Subcutaneous abdominal adipose tissue (tissue), 5 donors: ENCODE data around the gene PGAP2.

Experiments
- H3K27ac ChIP-seq: one replicate; pipeline ENCODE4 v1.7.0; 2013; ENCODE audit warnings: low read depth, mild to moderate bottlenecking, inconsistent platforms, low read length, moderate library complexity
- H3K27me3 ChIP-seq, 5 donors: one replicate each; pipeline ENCODE4 v1.7.0; 2013; ENCODE audit warnings: low read length in 5 of 5, inconsistent platforms in 1 of 5; ENCODE audit not compliant: control insufficient read depth in 5 of 5, insufficient read depth in 4 of 5
- H3K36me3 ChIP-seq, 5 donors: one replicate each; pipeline ENCODE4 v1.7.0; 2013; ENCODE audit warnings: low read length in 5 of 5; ENCODE audit not compliant: control insufficient read depth in 5 of 5, insufficient read depth in 5 of 5
- H3K4me1 ChIP-seq, 5 donors: one replicate each; pipeline ENCODE4 v1.7.0; 2013; ENCODE audit warnings: low read length in 5 of 5, mild to moderate bottlenecking in 3 of 5, moderate library complexity in 1 of 5; ENCODE audit not compliant: control insufficient read depth in 5 of 5, insufficient read depth in 5 of 5
- H3K4me3 ChIP-seq, 5 donors: one replicate each; pipeline ENCODE4 v1.7.0; 2013; ENCODE audit warnings: low read length in 5 of 5, low read depth in 1 of 5
- H3K9ac ChIP-seq, 5 donors: one replicate each; pipeline ENCODE4 v1.7.0; 2013; ENCODE audit warnings: low read length in 5 of 5, mild to moderate bottlenecking in 4 of 5, moderate library complexity in 3 of 5
- H3K9me3 ChIP-seq, 5 donors: one replicate each; pipeline ENCODE4 v1.7.0; 2013; ENCODE audit warnings: low read length in 5 of 5; ENCODE audit not compliant: control insufficient read depth in 5 of 5
- donor health status: healthy.
- donor health status: healthy.
- donor health status: healthy.
- donor health status: healthy.
- donor health status: healthy.

The PGAP2 gene

GRCh38 chr11:3817181-3817800, 8.9 kb downstream of the PGAP2 start:
- Histone ChIP-seq H3K36me3 (peaks cover 0 to 3% (median 0%) of the 10 kb centered on the region in 5 donors), H3K9me3 (no peaks in the 10 kb centered on the region), H3K4me1 (no peaks in the 10 kb centered on the region), H3K27ac (no peak overlapping the region), H3K4me3 (no peak overlapping the region), H3K27me3 (no peaks in the 10 kb centered on the region), H3K9ac (no peak overlapping the region)

- Histone ChIP-seq H3K9ac (no peak overlapping the region), H3K4me3 (no peak overlapping the region), H3K27ac (no peak overlapping the region), H3K36me3 (peaks cover 0 to 8% (median 5%) of the 10 kb centered on the region in 5 donors), H3K4me1 (no peaks in the 10 kb centered on the region), H3K9me3 (no peaks in the 10 kb centered on the region), H3K27me3 (no peaks in the 10 kb centered on the region)
Measured at GRCh38 chr11:3820971-3821370, 12.6 kb downstream of the PGAP2 start.

GRCh38 chr11:3822312-3822711, 14.0 kb downstream of the PGAP2 start:
- Histone ChIP-seq H3K4me1 (no peaks in the 10 kb centered on the region), H3K27ac (no peak overlapping the region), H3K36me3 (peaks cover 0 to 21% (median 16%) of the 10 kb centered on the region in 5 donors), H3K9me3 (no peaks in the 10 kb centered on the region), H3K9ac (no peak overlapping the region), H3K4me3 (no peak overlapping the region), H3K27me3 (no peaks in the 10 kb centered on the region)

GRCh38 chr11:3823303-3823702, 14.9 kb downstream of the PGAP2 start:
- no peak overlapping the region for H3K27ac ChIP-seq
- no peak overlapping the region for H3K9ac ChIP-seq
- no peaks in the 10 kb centered on the region for H3K4me1 ChIP-seq
- H3K4me3 ChIP-seq = no peak overlapping the region
- peaks cover 0 to 31% (median 24%) of the 10 kb centered on the region in 5 donors for H3K36me3 ChIP-seq
- H3K9me3 ChIP-seq = no peaks in the 10 kb centered on the region
- H3K27me3 ChIP-seq = no peaks in the 10 kb centered on the region

GRCh38 chr11:3823762-3824506, 15.6 kb downstream of the PGAP2 start:
- Histone ChIP-seq H3K27me3 (no peaks in the 10 kb centered on the region), H3K4me3 (no peak overlapping the region), H3K9me3 (no peaks in the 10 kb centered on the region), H3K36me3 (peaks cover 0 to 29% (median 24%) of the 10 kb centered on the region in 5 donors), H3K9ac (no peak overlapping the region), H3K27ac (no peak overlapping the region), H3K4me1 (no peaks in the 10 kb centered on the region)

GRCh38 chr11:3824714-3825472, 16.5 kb downstream of the PGAP2 start:
- H3K4me3 ChIP-seq = no peak overlapping the region
- H3K36me3 ChIP-seq = peaks cover 0 to 35% (median 25%) of the 10 kb centered on the region in 5 donors
- H3K27ac ChIP-seq = no peak overlapping the region
- H3K9me3 ChIP-seq = no peaks in the 10 kb centered on the region
- H3K9ac ChIP-seq = no peak overlapping the region
- no peaks in the 10 kb centered on the region for H3K27me3 ChIP-seq
- no peaks in the 10 kb centered on the region for H3K4me1 ChIP-seq

GRCh38 chr11:3825473-3826154, 17.3 kb downstream of the PGAP2 start:
- Histone ChIP-seq H3K27me3 (no peaks in the 10 kb centered on the region), H3K27ac (no peak overlapping the region), H3K4me3 (no peak overlapping the region), H3K9me3 (no peaks in the 10 kb centered on the region), H3K4me1 (peaks cover 0 to 5% (median 0%) of the 10 kb centered on the region in 5 donors), H3K36me3 (peaks cover 0 to 42% (median 31%) of the 10 kb centered on the region in 5 donors), H3K9ac (no peak overlapping the region)

GRCh38 chr11:3826721-3827120, 18.4 kb downstream of the PGAP2 start:
- Histone ChIP-seq H3K9me3 (no peaks in the 10 kb centered on the region), H3K27ac (no peak overlapping the region), H3K27me3 (no peaks in the 10 kb centered on the region), H3K36me3 (peaks cover 0 to 45% (median 34%) of the 10 kb centered on the region in 5 donors), H3K4me3 (no peak overlapping the region), H3K9ac (no peak overlapping the region), H3K4me1 (peaks cover 0 to 16% (median 10%) of the 10 kb centered on the region in 5 donors)

GRCh38 chr11:3827434-3828186, 19.2 kb downstream of the PGAP2 start:
- no peak overlapping the region for H3K27ac ChIP-seq
- peaks cover 2 to 25% (median 18%) of the 10 kb centered on the region in 5 donors for H3K4me1 ChIP-seq
- H3K4me3 ChIP-seq = no peak overlapping the region
- no peaks in the 10 kb centered on the region for H3K27me3 ChIP-seq
- no peak overlapping the region for H3K9ac ChIP-seq
- H3K36me3 ChIP-seq = peaks cover 0 to 45% (median 34%) of the 10 kb centered on the region in 5 donors
- H3K9me3 ChIP-seq = no peaks in the 10 kb centered on the region
